B cell (primary cell): ENCODE data around the gene NCOA1. TPM values are rescaled to one million over a fixed set of nuclear protein-coding genes. Genes with fewer than 3 reads are reported as not detected.

Experiments
- ATAC-seq: fragments of 200-7000 bp; cut with Tn5 transposase; one replicate; pipeline ENCODE4 v1.10.0; 2021; ENCODE audit warnings: low read depth, mild to moderate bottlenecking, moderate number of reproducible peaks, moderate library complexity
- CTCF ChIA-PET: fragments of 350-600 bp; sonication (Branson Sonifier 250); formaldehyde crosslinking; loops from one replicate; lab custom pipeline; 2021; ENCODE audit warnings: antibody characterized with exemption, inconsistent platforms; lab: Charles Lee
- POLR2A ChIA-PET: fragments of 350-600 bp; sonication (Branson Sonifier 250); formaldehyde crosslinking; loops from one replicate; lab custom pipeline; 2021; ENCODE audit warnings: antibody characterized with exemption; lab: Charles Lee
- DNase-seq: peaks from one replicate; pipeline ENCODE4 v3.0.0; 2013
- H2AFZ ChIP-seq: 2 replicates; pipeline ENCODE4 v1.6.1; 2012; ENCODE audit warnings: mild to moderate bottlenecking, low read depth, low read length; ENCODE audit not compliant: insufficient read depth, poor library complexity, severe bottlenecking
- H3K27ac ChIP-seq, 2 donors: 1 replicate in 1 of 2; 2 replicates in 1 of 2; pipeline ENCODE4 v1.5.1; 2012 to 2013; ENCODE audit warnings: low read length in 2 of 2, mild to moderate bottlenecking in 2 of 2, moderate library complexity in 1 of 2
- H3K27me3 ChIP-seq, 4 experiments: fragments of 200-600 bp in 1 of 4; sonication (generic) in 1 of 4; replicated peaks in 1 of 4; 1 replicate in 2 of 4; 2 replicates in 2 of 4; pipeline versions ENCODE4 v1.6.1 to v1.7.0; 2013 to 2016; ENCODE audit warnings: low read length in 3 of 4, mild to moderate bottlenecking in 2 of 4, mixed read lengths in 1 of 4, moderate library complexity in 1 of 4; ENCODE audit not compliant: insufficient read depth in 4 of 4, control insufficient read depth in 3 of 4; ENCODE audit errors: control extremely low read depth in 1 of 4
- H3K36me3 ChIP-seq, 2 experiments: replicated peaks in 1 of 2; 1 replicate in 1 of 2; 2 replicates in 1 of 2; pipeline versions ENCODE4 v1.6.1 to v1.7.1; 2013; ENCODE audit warnings: low read length in 1 of 2; ENCODE audit not compliant: insufficient read depth in 2 of 2, control insufficient read depth in 1 of 2; ENCODE audit errors: control extremely low read depth in 1 of 2, extremely low read depth in 1 of 2
- H3K4me1 ChIP-seq, 2 donors: fragments of 200-600 bp in 1 of 2; sonication (generic) in 1 of 2; 1 replicate in 1 of 2; 2 replicates in 1 of 2; pipeline versions ENCODE4 v1.5.1 to v1.6.1; 2013 to 2017; ENCODE audit warnings: low read length in 2 of 2; ENCODE audit not compliant: control insufficient read depth in 2 of 2, insufficient read depth in 2 of 2
- H3K4me2 ChIP-seq: replicated peaks from 2 replicates; pipeline ENCODE3; 2012; ENCODE audit warnings: mild to moderate bottlenecking, low read depth, low read length; ENCODE audit not compliant: poor library complexity, severe bottlenecking
- H3K4me3 ChIP-seq, 5 experiments: fragments of 200-600 bp in 1 of 5; sonication (generic) in 1 of 5; 1 replicate in 3 of 5; 2 replicates in 2 of 5; pipeline versions ENCODE4 v1.5.1 to v1.7.0; 2011 to 2016; ENCODE audit warnings: low read length in 4 of 5, mild to moderate bottlenecking in 4 of 5, low read depth in 2 of 5, control low read depth in 1 of 5, moderate library complexity in 1 of 5; ENCODE audit not compliant: insufficient read depth in 1 of 5; ENCODE audit errors: control extremely low read depth in 1 of 5, extremely low read depth in 1 of 5
- H3K79me2 ChIP-seq: fragments of 200-600 bp; sonication (generic); one replicate; pipeline ENCODE4 v1.6.0; 2016; ENCODE audit warnings: low read length; ENCODE audit not compliant: control insufficient read depth, insufficient read depth
- H3K9ac ChIP-seq: fragments of 200-600 bp; sonication (generic); 2 replicates; pipeline ENCODE4 v1.6.1; 2017; ENCODE audit warnings: mild to moderate bottlenecking, low read length, moderate library complexity
- H3K9me3 ChIP-seq, 3 donors: one replicate each; pipeline versions ENCODE4 v1.6.1 to v1.7.1; 2013; ENCODE audit warnings: low read length in 2 of 3; ENCODE audit not compliant: control insufficient read depth in 2 of 3, insufficient read depth in 1 of 3; ENCODE audit errors: control extremely low read depth in 1 of 3
- H4K20me1 ChIP-seq: 2 replicates; pipeline ENCODE4 v1.6.0; 2012; ENCODE audit warnings: mild to moderate bottlenecking, low read length; ENCODE audit not compliant: insufficient read depth, control insufficient read depth, poor library complexity, severe bottlenecking
- H3K27ac Mint-ChIP-seq: one replicate; pipeline ENCODE4 v1.8.0; 2021; ENCODE audit warnings: mixed read lengths
- H3K27me3 Mint-ChIP-seq: one replicate; pipeline ENCODE4 v1.8.0; 2021; ENCODE audit warnings: mixed read lengths
- H3K4me1 Mint-ChIP-seq: one replicate; pipeline ENCODE4 v1.8.0; 2021; ENCODE audit warnings: mixed read lengths
- H3K4me3 Mint-ChIP-seq: one replicate; pipeline ENCODE4 v1.8.0; 2021; ENCODE audit warnings: mixed read lengths
- H3K9me3 Mint-ChIP-seq: one replicate; pipeline ENCODE4 v1.8.0; 2022; ENCODE audit warnings: mixed read lengths; ENCODE audit not compliant: insufficient read depth
- CTCF ChIP-seq: fragments of 200-600 bp; IDR thresholded peaks from one replicate; pipeline ENCODE4 v1.8.0; 2022; ENCODE audit warnings: antibody characterized with exemption, mild to moderate bottlenecking
- EZH2 ChIP-seq: IDR thresholded peaks from 2 replicates; pipeline ENCODE4 v1.6.1; 2012; ENCODE audit warnings: borderline replicate concordance, low read depth, mild to moderate bottlenecking, moderate library complexity, low read length; ENCODE audit not compliant: insufficient read depth, poor library complexity, severe bottlenecking
- WGBS: methylation state at CpG from one replicate; pipeline ENCODE4 v1.1.5; 2013; ENCODE audit warnings: missing lambda C conversion rate; ENCODE audit not compliant: insufficient coverage; 5-methylcytosine and 5-hydroxymethylcytosine counted together
- intact Hi-C: fragments of 100-400 bp; cut with micrococcal nuclease; formaldehyde crosslinking; loops from one replicate; pipeline ENCODE4 v1.10.0; 2022
- polyA plus RNA-seq: library from polyadenylated mRNA; depleted of rRNA; stranded (reverse); fragments of >200 nt; gene quantifications from 2 replicates; pipeline ENCODE4 v1.2.3, GENCODE V29; 2012
- total RNA-seq, 2 donors: library from RNA; stranded (reverse); fragments of 120-200 nt in 1 of 2; gene quantifications; 1 replicate in 1 of 2; 2 replicates in 1 of 2; pipeline versions ENCODE4 v1.2.3 to v1.2.4, GENCODE V29; 2013 to 2022

NCOA1 gene
- total and polyA plus RNA-seq, 2 donors (not counting 1 experiment from before 2014, with no cell fraction given): 11.6 to 49.1 TPM

- WGBS: 97% methylated on average over 2 of the region's 3 CpGs
- POLR2A ChIA-PET: no interaction called here
- no peak overlapping the region for H3K27ac Mint-ChIP-seq
Measured at GRCh38 chr2:24478243-24478642, 12.8 kb upstream of the NCOA1 start.

DNA sequence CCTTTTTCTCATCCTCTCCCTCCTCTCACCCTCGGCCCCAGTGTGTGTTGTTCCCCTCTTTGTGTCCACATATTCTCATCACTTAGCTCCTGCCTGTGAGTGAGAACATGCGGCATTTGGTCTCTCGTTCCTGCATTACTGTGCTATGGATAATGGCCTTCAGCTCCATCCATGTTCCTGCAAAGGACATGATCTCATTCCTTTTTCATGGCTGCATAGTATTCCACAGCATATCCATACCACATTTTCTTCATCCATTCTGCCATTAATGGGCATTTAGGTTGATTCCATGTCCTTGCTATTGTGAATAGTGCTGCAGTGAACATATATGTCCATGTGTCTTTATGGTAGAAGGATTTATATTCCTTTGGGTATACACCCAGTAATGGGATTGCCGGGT is 10.8 kb upstream of the NCOA1 start:
- CTCF ChIA-PET: no interaction called here
- H3K9ac ChIP-seq: no peak overlapping the region
- H2AFZ ChIP-seq: no peak overlapping the region
- H3K9me3 ChIP-seq: no peaks in the 10 kb centered on the region
- 90% methylated on average over 3 of the region's 4 CpGs for WGBS
- Mint-ChIP-seq H3K4me1 (no peaks in the 10 kb centered on the region), H3K9me3 (no peaks in the 10 kb centered on the region), H3K4me3 (no peak overlapping the region), H3K27me3 (peaks cover 10% of the 10 kb centered on the region), H3K27ac (no peak overlapping the region)
- H3K79me2 ChIP-seq: no peaks in the 10 kb centered on the region
- no peaks in the 10 kb centered on the region for H4K20me1 ChIP-seq
- intact Hi-C loops: no loop called here
- no peak overlapping the region for H3K27ac ChIP-seq
- DNase-seq: no peak
- TF ChIP-seq CTCF: no peak
- no peak for TF ChIP-seq EZH2
- H3K4me3 ChIP-seq: no peak overlapping the region
- no peaks in the 10 kb centered on the region for H3K36me3 ChIP-seq
- H3K4me2 ChIP-seq: no peak overlapping the region
- POLR2A ChIA-PET: no interaction called here
- no peak for ATAC-seq
- peaks cover 0 to 4% (median 0%) of the 10 kb centered on the region in 4 experiments for H3K27me3 ChIP-seq
- no peaks in the 10 kb centered on the region for H3K4me1 ChIP-seq

More at GRCh38 chr2:24478243-24478642, 12.8 kb upstream of the NCOA1 start:
- TF ChIP-seq EZH2 (no peak), CTCF (no peak)
- Histone ChIP-seq H3K4me2 (no peak overlapping the region), H3K79me2 (no peaks in the 10 kb centered on the region), H3K9me3 (no peaks in the 10 kb centered on the region), H4K20me1 (no peaks in the 10 kb centered on the region), H3K36me3 (no peaks in the 10 kb centered on the region), H3K27me3 (peaks cover 0 to 4% (median 0%) of the 10 kb centered on the region in 4 experiments), H2AFZ (no peak overlapping the region), H3K27ac (no peak overlapping the region), H3K9ac (no peak overlapping the region), H3K4me1 (no peaks in the 10 kb centered on the region), H3K4me3 (no peak overlapping the region)
- Mint-ChIP-seq H3K9me3 (no peaks in the 10 kb centered on the region), H3K4me1 (no peaks in the 10 kb centered on the region), H3K4me3 (no peak overlapping the region), H3K27me3 (peaks cover 9% of the 10 kb centered on the region)
- DNase-seq (no peak), ATAC-seq (no peak)
- intact Hi-C loops: no loop called here
- CTCF ChIA-PET: no interaction called here
